ENCODE results near the gene NRG3.

NRG3 gene

DNA sequence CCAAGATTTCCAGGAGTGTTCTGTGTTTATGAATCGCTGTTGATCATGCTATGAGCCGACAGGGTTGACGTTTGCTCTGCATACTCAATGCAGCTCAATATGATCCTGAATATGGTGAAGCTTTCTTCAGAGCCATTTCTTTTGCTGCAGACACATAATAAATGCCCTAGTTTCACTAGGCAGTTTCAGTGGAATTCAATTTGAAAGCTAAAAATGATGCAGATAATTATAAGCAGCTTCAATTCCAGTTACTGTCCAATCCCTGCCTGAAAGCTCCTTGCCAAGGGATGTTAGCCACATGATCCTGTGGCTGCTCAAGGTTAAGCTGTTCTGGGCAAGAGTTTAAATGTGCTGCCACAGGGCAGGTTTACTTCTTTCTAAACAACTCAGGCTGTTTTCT lies 805.6 kb downstream of the NRG3 start:
- no peak for DNase-seq (ENCODE audit: low read depth, low spot score)
- Histone ChIP-seq H3K9me3 (ENCODE audit: insufficient read depth, low read length) (no peaks in the 10 kb centered on the region), H3K9ac (ENCODE audit: insufficient read length, low read depth) (no peak overlapping the region), H3K36me3 (ENCODE audit: insufficient read depth, insufficient read length, low read length) (no peaks in the 10 kb centered on the region), H3K27me3 (ENCODE audit: insufficient read depth, insufficient read length) (no peaks in the 10 kb centered on the region), H3K4me1 (ENCODE audit: insufficient read depth, insufficient read length) (no peaks in the 10 kb centered on the region), H3K4me3 (ENCODE audit: insufficient read length, low read depth) (no peak overlapping the region)
- TF ChIP-seq ZNF274 (IDR thresholded peaks at IDR 0.05; ENCODE audit: low read depth, low read length) (no peak), SUZ12 (IDR thresholded peaks at IDR 0.05; ENCODE audit: extremely low read depth, insufficient read depth, insufficient read length) (no peak), YY1 (IDR thresholded peaks at IDR 0.05; ENCODE audit: insufficient read depth, insufficient read length) (no peak)

DNA sequence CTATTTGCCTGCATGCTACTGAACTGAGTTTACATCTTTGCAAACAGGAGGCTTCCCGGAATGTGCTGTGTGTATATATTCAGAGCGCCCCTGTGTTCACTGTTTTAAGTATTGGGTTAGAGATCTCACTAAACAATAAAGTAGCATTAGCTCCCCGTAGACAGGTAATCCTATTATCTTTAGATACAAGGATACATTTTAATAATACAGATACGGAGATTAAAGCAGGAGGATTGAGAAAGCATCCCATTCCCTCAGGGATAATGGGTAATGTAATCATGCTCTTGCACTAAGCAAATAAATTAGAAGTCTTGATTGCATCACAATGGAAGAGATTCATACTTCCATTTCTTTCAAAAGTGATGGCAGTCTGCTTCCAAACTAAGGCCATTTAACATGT lies 809.0 kb downstream of the NRG3 start:
- Histone ChIP-seq H3K4me3 (ENCODE audit: insufficient read length, low read depth) (no peak overlapping the region), H3K36me3 (ENCODE audit: insufficient read depth, insufficient read length, low read length) (no peaks in the 10 kb centered on the region), H3K4me1 (ENCODE audit: insufficient read depth, insufficient read length) (no peaks in the 10 kb centered on the region), H3K27me3 (ENCODE audit: insufficient read depth, insufficient read length) (no peaks in the 10 kb centered on the region), H3K9ac (ENCODE audit: insufficient read length, low read depth) (no peak overlapping the region), H3K9me3 (ENCODE audit: insufficient read depth, low read length) (no peaks in the 10 kb centered on the region)
- no peak for TF ChIP-seq ZNF274 (IDR thresholded peaks at IDR 0.05; ENCODE audit: low read depth, low read length)
- DNase-seq (ENCODE audit: low read depth, low spot score) = no peak

DNA sequence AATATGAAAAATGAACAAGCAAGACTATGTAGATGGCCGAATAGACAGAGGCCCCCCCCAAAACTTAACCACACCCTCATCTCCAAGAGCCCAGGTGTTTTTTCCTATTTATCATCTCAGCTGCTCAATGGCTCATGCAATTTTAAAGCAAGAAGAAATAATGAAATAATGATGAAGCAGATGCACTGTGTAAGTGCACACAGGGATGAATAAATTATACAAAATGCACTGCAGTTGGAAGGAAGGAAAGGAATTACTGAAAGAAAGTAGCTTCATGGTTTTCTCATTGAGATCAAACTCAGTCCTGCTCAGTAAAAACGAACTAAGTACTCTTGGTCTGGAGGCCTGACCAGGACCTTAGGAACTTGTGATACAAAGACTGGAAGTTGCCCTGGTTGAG lies 810.1 kb downstream of the NRG3 start:
- DNase-seq (ENCODE audit: low read depth, low spot score) = no peak
- H3K36me3 ChIP-seq (ENCODE audit: insufficient read depth, insufficient read length, low read length) = no peaks in the 10 kb centered on the region
- H3K4me3 ChIP-seq (ENCODE audit: insufficient read length, low read depth) = no peak overlapping the region
- no peaks in the 10 kb centered on the region for H3K27me3 ChIP-seq (ENCODE audit: insufficient read depth, insufficient read length)
- no peaks in the 10 kb centered on the region for H3K4me1 ChIP-seq (ENCODE audit: insufficient read depth, insufficient read length)
- H3K9ac ChIP-seq (ENCODE audit: insufficient read length, low read depth) = no peak overlapping the region
- TF ChIP-seq YY1 (IDR thresholded peaks at IDR 0.05; ENCODE audit: insufficient read depth, insufficient read length) = no peak
- TF ChIP-seq SUZ12 (IDR thresholded peaks at IDR 0.05; ENCODE audit: extremely low read depth, insufficient read depth, insufficient read length) = no peak
- TF ChIP-seq ZNF274 (IDR thresholded peaks at IDR 0.05; ENCODE audit: low read depth, low read length) = no peak
- no peaks in the 10 kb centered on the region for H3K9me3 ChIP-seq (ENCODE audit: insufficient read depth, low read length)

GRCh38 chr10:82691211-82691610 lies 816.2 kb downstream of the NRG3 start:
- DNase-seq (ENCODE audit: low read depth, low spot score) = no peak
- Histone ChIP-seq H3K27me3 (ENCODE audit: insufficient read depth, insufficient read length) (no peaks in the 10 kb centered on the region), H3K4me1 (ENCODE audit: insufficient read depth, insufficient read length) (no peaks in the 10 kb centered on the region), H3K9me3 (ENCODE audit: insufficient read depth, low read length) (0 out of 2 replicates have a peak, but pooled peaks cover 10% of the 10 kb centered on the region), H3K4me3 (ENCODE audit: insufficient read length, low read depth) (no peak overlapping the region), H3K9ac (ENCODE audit: insufficient read length, low read depth) (no peak overlapping the region), H3K36me3 (ENCODE audit: insufficient read depth, insufficient read length, low read length) (no peaks in the 10 kb centered on the region)
- no peak for TF ChIP-seq SUZ12 (IDR thresholded peaks at IDR 0.05; ENCODE audit: extremely low read depth, insufficient read depth, insufficient read length)

- DNase-seq (ENCODE audit: low read depth, low spot score) = no peak
- no peaks in the 10 kb centered on the region for H3K27me3 ChIP-seq (ENCODE audit: insufficient read depth, insufficient read length)
- H3K9ac ChIP-seq (ENCODE audit: insufficient read length, low read depth) = no peak overlapping the region
- 0 out of 2 replicates have a peak, but pooled peaks cover 10% of the 10 kb centered on the region for H3K9me3 ChIP-seq (ENCODE audit: insufficient read depth, low read length)
- no peak overlapping the region for H3K4me3 ChIP-seq (ENCODE audit: insufficient read length, low read depth)
- no peaks in the 10 kb centered on the region for H3K4me1 ChIP-seq (ENCODE audit: insufficient read depth, insufficient read length)
- TF ChIP-seq SUZ12 (IDR thresholded peaks at IDR 0.05; ENCODE audit: extremely low read depth, insufficient read depth, insufficient read length) (no peak), YY1 (IDR thresholded peaks at IDR 0.05; ENCODE audit: insufficient read depth, insufficient read length) (no peak), ZNF274 (IDR thresholded peaks at IDR 0.05; ENCODE audit: low read depth, low read length) (no peak)
- H3K36me3 ChIP-seq (ENCODE audit: insufficient read depth, insufficient read length, low read length) = no peaks in the 10 kb centered on the region
Observed at GRCh38 chr10:82692458-82692857, 817.5 kb downstream of the NRG3 start.

- no peaks in the 10 kb centered on the region for H3K27me3 ChIP-seq (ENCODE audit: insufficient read depth, insufficient read length)
- no peak overlapping the region for H3K9ac ChIP-seq (ENCODE audit: insufficient read length, low read depth)
- no peaks in the 10 kb centered on the region for H3K4me1 ChIP-seq (ENCODE audit: insufficient read depth, insufficient read length)
- H3K36me3 ChIP-seq (ENCODE audit: insufficient read depth, insufficient read length, low read length) = no peaks in the 10 kb centered on the region
- TF ChIP-seq ZNF274 (IDR thresholded peaks at IDR 0.05; ENCODE audit: low read depth, low read length) (no peak), YY1 (IDR thresholded peaks at IDR 0.05; ENCODE audit: insufficient read depth, insufficient read length) (no peak), SUZ12 (IDR thresholded peaks at IDR 0.05; ENCODE audit: extremely low read depth, insufficient read depth, insufficient read length) (no peak)
- no peak overlapping the region for H3K4me3 ChIP-seq (ENCODE audit: insufficient read length, low read depth)
- H3K9me3 ChIP-seq (ENCODE audit: insufficient read depth, low read length) = no peaks in the 10 kb centered on the region
- DNase-seq (ENCODE audit: low read depth, low spot score) = no peak
Observed at GRCh38 chr10:82721831-82722230, 846.8 kb downstream of the NRG3 start.

- no peak for DNase-seq (ENCODE audit: low read depth, low spot score)
- Histone ChIP-seq H3K4me1 (ENCODE audit: insufficient read depth, insufficient read length) (no peaks in the 10 kb centered on the region), H3K4me3 (ENCODE audit: insufficient read length, low read depth) (no peak overlapping the region), H3K36me3 (ENCODE audit: insufficient read depth, insufficient read length, low read length) (no peaks in the 10 kb centered on the region), H3K27me3 (ENCODE audit: insufficient read depth, insufficient read length) (no peaks in the 10 kb centered on the region), H3K9me3 (ENCODE audit: insufficient read depth, low read length) (0 out of 2 replicates have a peak, but pooled peaks cover under 1% of the 10 kb centered on the region), H3K9ac (ENCODE audit: insufficient read length, low read depth) (no peak overlapping the region)
- TF ChIP-seq SUZ12 (IDR thresholded peaks at IDR 0.05; ENCODE audit: extremely low read depth, insufficient read depth, insufficient read length) (no peak), ZNF274 (IDR thresholded peaks at IDR 0.05; ENCODE audit: low read depth, low read length) (no peak), YY1 (IDR thresholded peaks at IDR 0.05; ENCODE audit: insufficient read depth, insufficient read length) (no peak)
Observed at GRCh38 chr10:82722273-82722672, 847.3 kb downstream of the NRG3 start.

- Histone ChIP-seq H3K4me3 (ENCODE audit: insufficient read length, low read depth) (no peak overlapping the region), H3K4me1 (ENCODE audit: insufficient read depth, insufficient read length) (no peaks in the 10 kb centered on the region)
Observed at GRCh38 chr10:82736305-82736704, 861.3 kb downstream of the NRG3 start.

More at GRCh38 chr10:82736305-82736704, 861.3 kb downstream of the NRG3 start:
- no peak for TF ChIP-seq YY1 (IDR thresholded peaks at IDR 0.05; ENCODE audit: insufficient read depth, insufficient read length)
- no peak for TF ChIP-seq SUZ12 (IDR thresholded peaks at IDR 0.05; ENCODE audit: extremely low read depth, insufficient read depth, insufficient read length)
- no peak for TF ChIP-seq ZNF274 (IDR thresholded peaks at IDR 0.05; ENCODE audit: low read depth, low read length)
- no peak for DNase-seq (ENCODE audit: low read depth, low spot score)
- Histone ChIP-seq H3K27me3 (ENCODE audit: insufficient read depth, insufficient read length) (no peaks in the 10 kb centered on the region), H3K9ac (ENCODE audit: insufficient read length, low read depth) (no peak overlapping the region), H3K36me3 (ENCODE audit: insufficient read depth, insufficient read length, low read length) (no peaks in the 10 kb centered on the region), H3K9me3 (ENCODE audit: insufficient read depth, low read length) (no peaks in the 10 kb centered on the region)

Data from NT2/D1 (cell line).